Iris pigment epithelial cell (primary cell): ENCODE measurements around the gene PPM1H.

ENCODE experiments used
- DNase-seq: peaks from one replicate; pipeline ENCODE4 v3.0.0-alpha.2; 2011; ENCODE audit warnings: low read depth

The PPM1H gene

DNA sequence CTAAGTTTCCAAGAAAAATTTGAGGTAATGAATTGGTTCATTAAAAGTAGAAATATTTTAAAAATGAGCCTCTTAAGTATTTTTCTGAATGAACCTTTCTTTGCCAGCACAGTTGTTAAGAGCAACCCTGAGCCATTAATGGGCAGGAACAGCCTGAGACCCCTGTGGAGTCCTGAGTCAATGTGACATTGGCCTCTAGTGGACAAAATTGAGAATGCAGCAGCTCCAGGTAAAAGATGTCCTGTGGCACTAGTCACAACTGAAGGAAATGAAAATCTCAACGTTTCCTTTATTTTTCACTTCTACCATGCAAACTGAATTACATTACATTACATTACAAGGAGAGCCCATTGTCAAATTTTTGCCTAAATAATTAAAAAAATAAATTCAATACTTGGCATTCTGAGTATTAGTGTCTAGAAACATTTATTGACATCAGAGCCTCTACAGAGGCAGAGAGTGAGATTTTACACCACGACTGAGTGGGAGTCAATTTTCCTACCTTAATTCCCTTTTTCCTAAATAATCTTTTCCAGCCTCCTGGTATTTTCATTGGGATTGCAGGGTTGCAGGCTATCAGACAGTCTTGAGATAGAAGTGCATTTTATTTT lies 135.7 kb downstream of the PPM1H start:
- peak; percentile 62 for DNase-seq

DNA sequence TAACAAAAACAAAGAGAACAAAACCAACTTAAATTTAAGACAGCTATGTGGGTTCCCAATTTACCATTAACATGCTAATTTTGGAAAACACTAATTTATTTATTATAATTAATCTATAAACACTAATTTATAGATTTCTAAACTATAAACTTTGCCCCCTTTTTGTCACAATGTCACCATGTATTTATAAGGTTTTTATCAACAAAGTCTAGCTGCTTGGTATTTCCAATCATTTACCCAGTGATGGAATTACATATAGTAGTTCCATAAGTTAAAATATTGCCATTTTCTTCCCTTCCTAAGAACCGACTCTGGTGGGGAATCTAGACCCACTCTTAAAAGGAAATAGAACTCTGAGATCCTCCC lies 140.7 kb downstream of the PPM1H start:
- DNase-seq: no peak

DNA sequence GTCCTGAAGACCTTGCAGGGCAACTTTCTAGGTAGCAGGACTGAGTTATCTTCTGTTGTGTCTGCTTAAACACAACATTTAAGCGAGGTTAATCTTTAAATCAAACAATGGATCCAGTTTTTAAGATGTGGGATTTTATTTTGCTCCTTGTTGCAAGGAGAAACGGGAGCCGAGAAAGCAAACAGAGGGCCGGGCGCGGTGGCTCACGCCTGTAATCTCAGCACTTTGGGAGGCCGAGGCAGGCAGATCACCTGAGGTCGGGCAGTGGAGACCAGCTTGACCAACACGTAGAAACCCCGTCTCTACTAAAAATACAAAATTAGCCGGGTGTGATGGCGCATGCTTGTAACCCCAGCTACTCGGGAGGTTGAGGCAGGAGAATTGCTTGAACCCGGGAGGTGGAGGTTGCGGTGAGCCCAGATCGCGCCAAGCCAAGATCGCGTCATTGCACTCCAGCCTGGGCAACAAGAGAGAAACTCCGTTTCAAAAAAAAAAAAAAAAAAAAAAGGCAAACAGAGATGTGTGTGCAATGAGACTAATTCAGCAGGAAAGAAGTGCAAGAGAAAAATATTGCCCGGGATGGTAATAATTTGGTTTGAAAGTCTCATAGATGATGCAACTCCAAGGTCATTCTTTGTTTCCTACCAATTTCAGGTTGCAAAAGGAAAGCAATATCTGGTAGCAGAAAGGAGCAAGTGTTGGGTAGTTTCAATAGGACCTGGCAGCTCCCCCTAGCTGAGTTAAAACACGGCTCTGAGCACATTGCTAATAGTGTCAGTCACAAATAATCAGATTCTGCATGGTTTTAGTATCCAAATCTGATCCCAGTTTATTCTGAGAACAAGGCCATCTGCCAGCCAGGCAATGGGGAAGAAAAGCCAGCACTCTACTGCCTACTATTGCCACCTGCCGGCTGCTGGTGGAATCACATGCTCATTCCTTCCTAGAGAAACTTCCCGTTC lies 141.4 kb downstream of the PPM1H start:
- DNase-seq: peak; percentile 87

DNA sequence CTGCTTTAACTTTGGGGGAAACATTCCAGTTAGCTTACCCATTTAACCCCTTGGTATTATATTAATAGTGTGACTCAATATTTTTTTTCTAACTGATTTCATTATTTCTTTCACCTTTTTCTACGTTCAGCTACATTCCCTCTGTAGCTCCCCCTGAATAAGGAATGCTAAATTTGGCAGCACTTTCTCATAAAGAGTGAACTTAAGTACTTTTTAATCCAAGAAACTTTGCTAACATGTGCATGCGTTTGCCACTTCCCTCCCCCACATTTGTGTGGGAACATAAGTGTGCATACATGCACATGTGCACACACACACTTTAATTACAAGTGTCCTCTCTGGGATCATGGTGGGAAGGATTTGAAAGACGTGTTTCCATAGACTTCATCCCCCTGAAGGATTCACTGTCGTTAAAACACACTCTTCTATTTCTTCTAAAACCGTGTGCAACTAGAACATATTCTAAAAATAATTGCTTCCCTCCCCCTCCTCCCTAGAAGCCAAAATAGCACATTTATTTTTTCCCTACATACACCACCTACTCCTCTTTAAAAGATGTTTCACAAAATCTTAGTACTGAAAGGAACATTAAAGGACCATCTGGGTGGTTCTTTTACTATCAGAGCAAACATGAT lies 142.6 kb downstream of the PPM1H start:
- DNase-seq: no peak

DNA sequence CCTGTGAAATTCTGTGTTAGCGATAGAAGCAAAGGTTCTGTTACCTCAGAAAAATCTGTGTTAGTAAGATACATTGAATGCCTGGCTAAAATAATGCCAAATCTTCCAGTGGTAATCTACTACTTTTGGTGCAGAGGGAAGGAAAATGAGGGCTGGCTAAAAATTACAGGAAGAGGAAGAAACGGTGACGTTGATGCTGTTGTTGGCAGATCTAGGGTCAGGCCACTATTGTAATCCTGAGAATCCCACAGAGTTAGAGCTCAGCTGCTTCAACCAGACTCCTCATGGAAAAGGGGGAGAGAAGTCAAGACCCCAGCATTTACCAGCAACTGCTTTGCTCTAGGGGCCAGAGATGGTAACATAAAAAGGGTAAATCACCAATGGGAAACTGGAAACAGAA lies 145.1 kb downstream of the PPM1H start:
- DNase-seq: no peak

DNA sequence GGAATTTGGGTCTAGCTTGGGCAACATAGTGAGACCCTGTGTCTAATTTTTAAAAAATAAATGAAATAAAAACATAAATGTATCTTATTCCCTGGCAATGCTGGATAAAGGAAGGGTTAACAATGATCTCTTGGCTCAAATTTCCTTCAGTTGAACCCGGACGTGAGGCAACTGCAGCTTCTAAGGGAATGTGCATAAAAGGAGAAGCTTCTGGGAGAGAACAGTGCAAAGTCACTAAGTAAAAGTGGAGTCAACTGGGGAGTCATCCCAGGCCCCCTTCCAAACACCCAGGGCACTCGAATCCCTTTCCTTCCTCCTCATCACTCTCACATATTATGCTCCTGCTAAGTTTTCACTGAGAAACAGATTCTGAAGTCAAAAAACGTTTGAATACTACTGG lies 147.3 kb downstream of the PPM1H start:
- peak; percentile 51 for DNase-seq

DNA sequence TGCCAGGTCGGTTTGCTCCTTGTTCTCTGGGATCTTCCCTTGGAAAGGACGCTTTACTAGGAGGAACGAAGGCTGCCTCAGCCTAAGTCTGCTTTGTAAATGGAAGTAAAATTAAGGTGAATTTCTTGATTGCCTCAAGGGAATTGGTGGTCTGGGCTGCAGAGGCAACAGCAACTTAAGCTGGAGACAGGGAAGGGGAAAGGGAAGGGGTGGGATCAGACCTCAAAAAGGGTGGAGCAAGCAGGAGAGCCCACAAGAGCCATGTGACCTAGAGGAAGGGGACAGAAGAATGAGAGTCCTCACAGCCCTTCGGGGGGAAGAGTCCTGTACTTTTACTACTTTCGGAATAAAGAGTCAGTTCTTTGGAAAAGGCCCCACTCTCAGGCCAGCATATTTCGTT lies 147.9 kb downstream of the PPM1H start:
- DNase-seq: no peak

DNA sequence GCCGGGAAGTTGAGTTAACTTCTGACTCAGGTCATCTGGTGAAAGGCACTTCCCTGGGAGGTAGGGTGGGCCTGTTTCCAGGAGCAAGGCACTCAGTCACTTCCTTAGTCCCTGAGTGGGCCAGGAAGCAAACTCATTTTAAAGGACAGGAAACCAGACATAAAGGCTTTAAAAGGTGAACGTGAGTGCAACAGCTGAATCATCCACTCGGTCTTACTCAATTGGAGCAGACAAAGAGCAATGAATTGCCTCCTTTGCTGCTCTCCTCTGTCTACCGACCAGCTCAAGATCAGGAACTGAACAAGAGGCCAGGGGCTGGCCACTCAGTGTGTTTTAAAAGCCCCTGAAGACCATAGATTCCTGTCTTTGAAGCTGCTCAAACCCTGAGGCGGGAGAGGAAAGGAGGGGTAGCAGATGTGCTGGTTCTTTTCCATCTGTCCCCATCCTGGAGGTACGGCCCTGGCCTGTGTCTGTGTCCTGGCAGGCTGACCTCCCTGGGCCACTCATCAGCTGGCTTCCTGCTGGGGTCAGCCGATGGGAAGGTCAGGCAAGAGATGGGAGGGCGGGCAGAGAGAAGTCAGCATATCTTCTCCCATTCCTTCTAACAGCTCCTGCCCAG lies 148.9 kb downstream of the PPM1H start:
- peak; percentile 97 for DNase-seq

DNA sequence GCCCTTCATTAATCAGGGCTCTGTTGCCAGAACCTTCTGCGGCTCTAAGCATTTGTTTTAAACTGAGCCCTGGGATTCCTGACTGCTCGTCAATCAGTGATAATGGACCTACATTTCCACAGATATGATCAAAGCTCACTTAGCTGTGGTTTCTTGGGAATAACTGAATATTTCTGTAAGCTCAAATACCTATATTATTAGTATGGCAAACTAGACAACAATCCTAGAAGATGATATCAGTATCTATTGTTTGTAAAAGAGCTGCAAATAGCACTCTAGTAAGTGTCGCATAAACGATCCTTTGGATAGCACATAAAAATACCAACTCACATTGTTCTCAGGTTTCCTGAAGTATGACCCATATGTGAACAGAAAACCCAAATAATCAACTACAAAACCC lies 150.4 kb downstream of the PPM1H start:
- no peak for DNase-seq

DNA sequence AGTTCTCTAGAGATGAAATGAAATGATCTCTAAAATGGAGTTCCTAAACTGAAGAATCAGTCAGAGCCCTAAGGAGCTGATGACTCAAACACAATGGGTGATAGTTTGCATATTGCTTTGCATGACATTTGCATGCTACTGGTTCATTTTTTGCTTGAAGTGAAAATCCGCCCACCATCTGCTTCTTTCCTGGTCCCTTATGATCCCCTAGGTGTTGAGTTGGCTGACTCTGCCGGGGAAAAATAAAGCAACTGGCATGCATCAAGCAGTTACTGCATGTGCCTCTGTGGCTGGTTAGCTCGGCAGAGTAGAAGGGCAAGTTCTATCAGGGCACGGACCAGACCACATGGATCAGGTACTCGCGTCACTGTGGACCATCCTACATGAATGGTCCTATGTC lies 151.1 kb downstream of the PPM1H start:
- no peak for DNase-seq

DNA sequence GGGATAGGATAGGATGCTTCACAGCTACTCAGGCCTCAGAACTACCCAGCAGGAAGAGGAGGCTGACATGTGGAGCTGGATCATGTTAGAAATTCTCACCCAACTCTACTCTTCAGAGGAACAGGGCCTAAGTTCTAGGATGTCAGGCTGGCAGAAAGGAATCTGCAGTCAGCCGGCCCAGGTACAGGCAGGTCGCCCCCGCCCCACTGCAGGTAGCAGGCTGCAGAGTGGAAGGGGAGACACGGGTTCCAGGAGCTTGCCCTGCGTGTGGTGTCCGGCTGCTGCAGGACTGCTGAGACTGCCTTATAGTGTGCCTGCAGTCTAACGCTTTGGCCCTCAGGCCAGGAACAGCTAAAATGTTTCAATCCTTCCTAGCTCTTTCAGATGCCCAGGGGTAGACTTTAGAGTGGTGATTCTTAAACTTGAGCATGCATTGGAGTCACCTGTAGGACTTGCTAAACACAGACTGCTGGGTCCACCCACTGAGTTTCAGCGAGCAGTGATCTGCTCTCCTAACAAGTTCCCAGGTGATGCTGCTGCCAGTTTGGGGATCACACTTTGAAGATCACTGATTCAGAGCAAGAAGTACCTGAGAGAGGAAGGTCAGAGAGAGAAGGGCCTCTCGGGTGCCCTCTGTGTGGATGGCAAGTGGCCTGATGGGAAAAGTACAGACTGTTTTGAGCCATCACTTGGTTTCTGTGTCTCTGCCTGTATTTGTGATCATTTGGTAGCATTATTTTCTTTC lies 153.6 kb downstream of the PPM1H start:
- DNase-seq: no peak

DNA sequence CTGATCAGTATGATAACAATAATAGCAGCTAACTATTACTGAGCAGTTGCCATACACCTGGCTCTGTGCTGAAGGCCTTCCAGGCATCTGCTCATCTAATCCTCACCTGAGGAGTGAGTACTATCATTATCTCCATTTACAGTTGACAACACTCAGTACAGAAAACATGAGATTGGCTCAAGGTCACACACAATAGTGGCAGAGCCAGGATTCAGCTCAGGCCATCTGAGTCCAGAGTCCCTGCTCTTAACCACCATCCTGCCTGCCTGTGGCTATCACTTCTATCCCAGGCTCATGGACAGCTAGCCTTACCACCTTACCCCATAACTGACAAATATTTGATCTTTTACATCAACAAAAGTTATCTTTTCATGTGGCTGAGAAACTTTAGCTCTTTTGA lies 155.5 kb downstream of the PPM1H start:
- no peak for DNase-seq

DNA sequence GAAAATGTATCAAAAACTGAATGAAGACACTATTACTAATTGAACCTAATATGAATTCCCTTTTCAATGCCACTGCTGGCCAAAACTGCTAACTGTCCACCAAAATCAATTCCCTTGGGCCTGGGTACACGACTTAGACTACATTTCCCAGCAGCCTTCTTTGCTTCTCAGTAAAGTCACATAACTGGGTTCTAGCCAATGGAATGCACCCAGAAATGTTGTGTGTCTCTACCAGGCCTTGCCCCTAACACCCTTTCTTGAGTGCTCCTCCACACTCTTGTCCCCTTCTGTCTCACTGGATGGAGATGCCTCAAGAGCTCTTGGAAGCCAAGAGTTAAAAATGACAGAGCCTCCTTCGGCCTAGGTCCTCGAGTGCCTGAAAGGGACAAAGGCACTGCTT lies 156.8 kb downstream of the PPM1H start:
- DNase-seq: no peak

DNA sequence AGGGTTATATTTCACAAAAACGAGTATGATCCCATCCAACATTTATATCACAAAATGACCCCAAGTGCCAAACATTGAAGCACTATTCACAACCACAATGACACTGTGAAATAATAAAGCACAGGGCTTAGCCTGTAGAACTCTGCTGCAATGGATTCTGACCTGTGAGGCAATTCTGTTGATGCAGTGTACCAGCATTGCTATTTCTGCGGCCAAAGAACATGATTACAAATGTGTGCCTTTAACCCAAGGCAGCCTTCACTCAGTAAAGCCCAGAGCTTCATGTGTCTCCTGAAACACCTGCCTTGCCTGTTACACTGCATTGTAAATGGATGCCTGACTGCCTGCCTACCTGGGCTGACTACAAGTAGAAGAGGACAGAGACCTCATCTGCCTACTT lies 158.0 kb downstream of the PPM1H start:
- DNase-seq: no peak

DNA sequence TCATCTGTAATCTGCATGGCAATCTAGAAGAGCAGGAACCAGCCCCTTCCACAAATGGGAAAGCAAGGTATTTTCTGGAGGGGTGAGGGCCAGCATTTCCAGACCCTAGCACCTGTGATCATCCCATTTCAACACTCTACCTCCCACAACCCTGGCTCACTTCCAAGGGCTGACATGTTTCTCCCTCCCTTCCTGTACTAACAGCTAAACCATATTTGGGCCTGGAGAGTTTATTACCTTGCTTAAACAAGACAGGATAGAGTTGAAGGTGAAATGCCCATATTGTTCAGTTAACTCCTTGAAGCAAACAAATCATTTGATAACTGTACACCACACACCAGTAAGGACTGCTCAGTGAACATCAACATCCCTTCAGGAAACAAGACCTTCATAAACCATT lies 158.4 kb downstream of the PPM1H start:
- DNase-seq: no peak

DNA sequence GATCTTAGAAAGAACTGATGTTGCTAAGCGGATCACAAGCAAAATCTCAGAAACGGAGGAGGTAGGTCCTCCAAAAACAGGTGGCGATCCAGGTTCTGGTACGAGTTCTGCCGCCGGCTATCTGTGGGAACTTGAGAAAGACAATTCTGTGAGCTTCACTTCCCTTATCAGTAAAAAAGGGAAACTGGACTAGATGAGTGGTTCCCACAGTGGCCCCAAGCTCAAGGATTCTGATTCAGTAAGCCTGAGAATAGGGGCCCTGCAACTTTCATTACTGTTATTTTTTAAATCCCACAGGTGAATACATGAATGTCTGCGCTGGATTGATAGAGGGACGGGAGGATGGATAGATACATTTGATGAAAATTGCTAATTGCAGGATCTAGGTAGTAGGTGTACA lies 160.2 kb downstream of the PPM1H start:
- DNase-seq: no peak

DNA sequence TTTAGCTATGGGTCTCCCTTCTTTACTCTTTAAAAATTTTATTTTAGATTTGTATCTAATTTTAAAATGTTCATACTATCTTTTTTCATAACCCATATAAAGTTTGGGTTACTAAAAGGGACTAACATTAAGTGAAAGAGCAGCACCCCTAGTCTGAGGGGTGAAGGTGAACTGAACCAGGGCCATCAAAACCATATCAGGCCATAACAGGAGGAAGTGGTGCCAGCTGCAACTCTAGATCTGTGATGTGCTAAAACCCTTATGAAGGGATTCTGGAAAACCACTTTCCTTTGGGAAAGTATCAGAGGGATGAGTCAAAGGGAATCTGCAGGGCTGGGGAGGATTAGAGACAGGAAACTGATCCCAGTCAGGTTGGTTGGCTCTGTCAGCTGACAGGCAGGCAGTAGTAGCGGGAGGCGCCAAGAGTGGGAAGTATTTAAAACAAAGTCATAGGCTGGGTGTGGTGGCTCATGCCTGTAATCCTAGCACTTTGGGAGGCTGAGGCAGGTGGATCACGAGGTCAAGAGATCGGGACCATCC lies 162.5 kb downstream of the PPM1H start:
- DNase-seq: no peak

DNA sequence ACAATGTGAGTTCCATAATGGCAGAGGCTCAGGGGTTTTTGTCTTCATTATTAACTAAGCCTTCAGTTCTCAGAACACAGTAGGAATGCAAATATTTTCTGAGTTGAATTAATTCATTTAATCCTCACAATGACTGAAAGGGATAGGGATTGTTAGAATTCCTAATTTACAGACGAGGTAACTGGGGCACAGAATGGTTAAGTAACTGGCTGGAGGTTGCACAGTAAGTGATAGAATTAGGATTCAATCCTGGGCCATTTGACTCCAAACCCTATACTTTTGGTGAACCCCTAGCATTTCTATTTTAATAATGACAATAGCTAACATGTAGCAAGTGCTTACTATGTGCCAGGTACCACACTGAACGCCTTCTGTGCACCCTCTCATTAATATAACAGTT lies 163.1 kb downstream of the PPM1H start:
- no peak for DNase-seq

DNA sequence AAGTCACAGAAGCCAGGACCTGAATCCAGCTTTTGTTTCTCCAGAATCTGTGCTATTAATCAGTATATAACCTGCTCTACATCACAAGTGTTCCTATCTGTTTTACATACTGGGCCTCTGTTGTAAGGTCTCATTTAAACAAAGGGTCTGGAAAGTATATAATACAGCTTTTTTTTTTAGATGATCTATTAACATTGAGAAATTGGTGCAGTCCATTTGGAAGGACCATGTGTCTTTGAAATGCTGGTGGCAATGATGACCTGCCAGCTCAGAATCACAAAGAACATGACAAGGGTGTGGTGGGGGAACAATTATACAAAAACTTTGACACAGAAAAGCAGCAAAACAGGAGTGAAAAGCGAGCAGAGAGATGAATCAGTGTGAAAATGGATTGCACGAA lies 164.6 kb downstream of the PPM1H start:
- DNase-seq: no peak

DNA sequence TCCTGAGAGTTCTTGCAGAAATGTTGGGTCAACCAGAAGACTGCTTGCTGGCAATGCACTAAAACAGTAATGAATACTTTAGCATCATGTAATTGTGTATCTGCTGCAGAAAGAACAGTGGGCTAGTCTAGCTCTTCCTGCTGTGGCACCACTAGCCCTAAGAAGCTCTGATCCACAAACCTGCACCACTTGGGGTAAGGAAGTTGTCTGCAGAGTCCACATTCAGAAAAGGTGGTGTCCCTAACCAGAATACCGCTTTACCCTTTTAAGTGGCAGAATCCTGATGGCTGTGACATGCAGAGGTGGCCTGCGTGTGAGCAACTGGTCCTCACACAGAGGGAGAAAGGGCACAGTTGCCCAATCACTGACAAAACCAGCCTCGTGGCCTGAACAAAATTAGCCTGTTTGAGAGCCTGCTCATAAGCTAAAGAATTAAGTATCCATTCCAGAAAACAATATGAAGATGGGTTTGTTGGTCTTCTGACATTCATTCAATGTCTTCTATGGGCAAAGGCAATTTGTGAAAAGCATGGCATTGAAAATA lies 165.8 kb downstream of the PPM1H start:
- no peak for DNase-seq

DNA sequence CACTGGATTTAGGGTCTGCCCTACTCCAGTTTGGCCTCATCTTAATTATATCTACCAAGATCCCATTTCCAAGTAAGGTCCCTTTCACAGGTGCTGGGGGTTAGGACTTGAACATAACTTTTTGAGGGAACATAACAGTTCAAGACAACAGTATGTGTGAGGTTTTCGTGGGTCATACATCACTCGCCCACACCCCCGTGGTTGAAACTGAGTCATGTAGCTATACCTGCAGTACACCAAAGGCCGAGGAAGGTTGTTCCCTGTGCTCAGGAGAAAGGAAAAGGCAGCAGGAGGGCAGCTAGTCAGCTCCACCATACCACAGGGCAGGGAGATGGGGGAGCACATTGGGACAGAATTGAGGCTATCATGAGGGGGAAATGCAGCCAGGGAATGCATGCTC lies 167.0 kb downstream of the PPM1H start:
- DNase-seq: no peak

DNA sequence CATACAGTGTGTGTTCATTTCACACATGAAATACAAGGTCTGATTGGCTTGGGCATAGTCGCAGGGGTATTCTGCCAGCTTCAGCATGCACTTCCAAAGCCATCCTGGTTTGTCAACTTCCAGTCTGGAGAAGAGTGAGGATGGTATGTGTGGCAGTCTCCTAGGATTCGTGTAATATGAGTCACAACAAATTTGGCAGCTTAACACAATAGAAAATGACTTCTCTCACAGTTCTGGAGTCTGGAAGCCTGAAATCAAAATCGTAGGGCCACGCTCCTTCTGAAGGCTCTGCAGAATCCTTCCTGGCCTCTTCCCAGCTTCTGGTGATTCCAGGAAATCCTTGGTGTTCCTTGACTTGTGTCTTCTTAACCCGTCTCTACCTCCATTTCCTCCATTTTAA lies 167.5 kb downstream of the PPM1H start:
- peak; percentile 49 for DNase-seq
